CD4-positive, alpha-beta T cell treated with Interleukin-2 at 100 ng/mL for 4 hours (primary cell): Measurements from ENCODE around the gene ZFYVE9.
"Not testable (repeated sequence)": the region's sequence is repeated elsewhere in the genome, so short reads cannot be mapped to it uniquely, and the experiment has no call there.

ENCODE experiments used
- DNase-seq: peaks from one replicate; pipeline ENCODE4 v3.0.0-alpha.2; 2020; ENCODE audit warnings: low spot score

Gene ZFYVE9

GRCh38 chr1:52145137-52145536 lies 3.2 kb downstream of the ZFYVE9 start:
- no peak for DNase-seq

- DNase-seq, result not testable (repeated sequence)
Measured at GRCh38 chr1:52150445-52150844, 8.6 kb downstream of the ZFYVE9 start.

- no peak for DNase-seq
Measured at GRCh38 chr1:52150946-52151345, 9.1 kb downstream of the ZFYVE9 start.

GRCh38 chr1:52152572-52152971 lies 10.7 kb downstream of the ZFYVE9 start:
- DNase-seq, result no peak

- no peak for DNase-seq
Measured at GRCh38 chr1:52153010-52153409, 11.1 kb downstream of the ZFYVE9 start.

GRCh38 chr1:52153898-52154297 lies 12.0 kb downstream of the ZFYVE9 start:
- DNase-seq, result no peak

- no peak for DNase-seq
Measured at GRCh38 chr1:52156460-52156859, 14.6 kb downstream of the ZFYVE9 start.

GRCh38 chr1:52157582-52157981 lies 15.7 kb downstream of the ZFYVE9 start:
- no peak for DNase-seq

- no peak for DNase-seq
Measured at GRCh38 chr1:52158218-52158617, 16.3 kb downstream of the ZFYVE9 start.

GRCh38 chr1:52159033-52159789 lies 17.3 kb downstream of the ZFYVE9 start:
- DNase-seq, result no peak

GRCh38 chr1:52162947-52163346 lies 21.1 kb downstream of the ZFYVE9 start:
- no peak for DNase-seq

GRCh38 chr1:52164604-52165003 lies 22.7 kb downstream of the ZFYVE9 start:
- no peak for DNase-seq

GRCh38 chr1:52166996-52167753 lies 25.3 kb downstream of the ZFYVE9 start:
- DNase-seq, result no peak

GRCh38 chr1:52168373-52169080 lies 26.6 kb downstream of the ZFYVE9 start:
- no peak for DNase-seq

GRCh38 chr1:52171149-52171548 lies 29.3 kb downstream of the ZFYVE9 start:
- DNase-seq, result not testable (repeated sequence)

GRCh38 chr1:52179073-52179472 lies 37.2 kb downstream of the ZFYVE9 start:
- no peak for DNase-seq

GRCh38 chr1:52180176-52180575 lies 38.3 kb downstream of the ZFYVE9 start:
- DNase-seq, result no peak

GRCh38 chr1:52181759-52182158 lies 39.9 kb downstream of the ZFYVE9 start:
- DNase-seq, result not testable (repeated sequence)

GRCh38 chr1:52182328-52182727 lies 40.4 kb downstream of the ZFYVE9 start:
- not testable (repeated sequence) for DNase-seq

GRCh38 chr1:52182874-52183400 lies 41.0 kb downstream of the ZFYVE9 start:
- DNase-seq, result no peak

GRCh38 chr1:52186449-52186848 lies 44.6 kb downstream of the ZFYVE9 start:
- DNase-seq, result no peak

GRCh38 chr1:52189898-52190480 lies 48.1 kb downstream of the ZFYVE9 start:
- DNase-seq, result no peak
